Measurements from ENCODE around the gene PRKCE.

GRCh38 chr2:45813003-45813941, 161.8 kb downstream of the PRKCE start:
- TF ChIP-seq CTCF (conservative IDR thresholded peaks at IDR 0.05) (no peak), EZH2 (IDR thresholded peaks at IDR 0.05; ENCODE audit: low read depth) (no peak)
